Measurements from ENCODE around the gene OCA2.

Gene OCA2

DNA sequence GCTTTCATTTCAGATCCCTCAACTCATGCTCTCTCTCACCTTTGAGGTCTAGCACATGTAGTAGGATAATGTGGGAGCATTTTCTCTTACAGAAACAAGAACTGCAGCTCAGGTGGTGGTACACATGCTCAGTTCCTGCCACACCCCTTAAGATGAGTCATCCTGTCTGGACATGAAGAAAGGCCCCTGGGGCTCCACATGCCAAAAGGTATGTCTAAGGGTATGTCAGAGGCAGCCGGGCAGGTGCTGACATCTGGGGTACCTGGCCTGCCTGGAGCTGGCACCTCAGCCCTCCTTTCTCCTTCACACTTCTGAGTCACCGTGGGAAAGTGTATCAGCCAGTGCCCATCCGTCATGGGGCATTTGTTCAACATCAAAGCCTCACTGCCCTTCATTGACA lies 209.9 kb downstream of the OCA2 start:
- H3K27ac ChIP-seq (ENCODE audit: low read depth, low read length) = no peak overlapping the region
- no peak overlapping the region for H3K9ac ChIP-seq (ENCODE audit: low read depth in 1 of 2, low read length in 2 of 2)
- H3K9me3 ChIP-seq (ENCODE audit: control insufficient read depth in 1 of 2, low read length in 2 of 2) = peaks cover 17 to 24% of the 10 kb centered on the region in 2 donors
- H3K4me3 ChIP-seq (ENCODE audit: low read depth in 1 of 2, low read length in 2 of 2) = no peak overlapping the region
- H3K4me1 ChIP-seq (ENCODE audit: control insufficient read depth in 1 of 2, insufficient read depth in 2 of 2, low read length in 2 of 2) = no peaks in the 10 kb centered on the region
- H3K27me3 ChIP-seq (ENCODE audit: control insufficient read depth in 1 of 2, insufficient read depth in 2 of 2, low read length in 2 of 2) = no peaks in the 10 kb centered on the region
- H3K36me3 ChIP-seq (ENCODE audit: control insufficient read depth in 1 of 2, insufficient read depth in 2 of 2, low read length in 2 of 2) = no peaks in the 10 kb centered on the region

DNA sequence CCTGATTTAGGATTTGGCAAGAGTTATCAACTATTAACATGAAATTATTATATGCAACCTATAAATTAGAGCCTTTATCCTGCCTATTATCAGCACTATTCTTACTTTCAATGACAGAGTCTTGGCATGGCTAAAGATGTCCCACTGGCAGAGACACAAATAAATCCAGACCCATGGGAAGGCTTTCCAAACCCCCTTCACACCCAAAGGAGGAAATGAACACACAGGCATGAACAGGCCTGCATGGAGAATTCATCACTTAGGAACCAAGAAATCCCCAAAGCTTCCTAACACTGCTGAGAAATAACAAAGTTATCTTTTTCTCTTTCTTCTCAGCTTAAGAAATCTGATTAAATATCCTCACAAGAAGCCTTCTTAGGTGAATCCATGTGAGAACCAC lies 213.9 kb downstream of the OCA2 start:
- no peaks in the 10 kb centered on the region for H3K36me3 ChIP-seq (ENCODE audit: control insufficient read depth in 1 of 2, insufficient read depth in 2 of 2, low read length in 2 of 2)
- no peak overlapping the region for H3K4me3 ChIP-seq (ENCODE audit: low read depth in 1 of 2, low read length in 2 of 2)
- H3K27me3 ChIP-seq (ENCODE audit: control insufficient read depth in 1 of 2, insufficient read depth in 2 of 2, low read length in 2 of 2) = no peaks in the 10 kb centered on the region
- H3K4me1 ChIP-seq (ENCODE audit: control insufficient read depth in 1 of 2, insufficient read depth in 2 of 2, low read length in 2 of 2) = no peaks in the 10 kb centered on the region
- no peak overlapping the region for H3K9ac ChIP-seq (ENCODE audit: low read depth in 1 of 2, low read length in 2 of 2)
- peaks cover 14 to 20% of the 10 kb centered on the region in 2 donors for H3K9me3 ChIP-seq (ENCODE audit: control insufficient read depth in 1 of 2, low read length in 2 of 2)
- no peak overlapping the region for H3K27ac ChIP-seq (ENCODE audit: low read depth, low read length)

DNA sequence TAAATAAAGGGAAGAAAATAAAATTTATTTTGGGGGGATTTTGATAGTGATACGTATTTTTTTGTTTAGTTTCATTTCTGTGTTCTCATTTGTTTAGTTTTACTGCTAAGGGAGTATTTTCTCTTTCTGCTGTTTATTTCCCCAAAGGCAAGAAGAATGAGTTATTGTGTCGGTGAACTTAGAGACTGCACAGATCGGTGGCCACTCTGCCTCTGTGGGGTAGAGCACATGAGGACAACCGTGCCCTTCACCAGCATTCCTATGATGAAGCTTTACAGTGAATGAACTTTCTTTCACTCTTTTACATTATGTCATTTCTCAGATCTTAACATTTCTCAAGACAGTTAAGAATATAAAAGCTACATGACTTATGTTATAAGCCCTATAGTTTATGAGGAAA lies 214.4 kb downstream of the OCA2 start:
- no peaks in the 10 kb centered on the region for H3K4me1 ChIP-seq (ENCODE audit: control insufficient read depth in 1 of 2, insufficient read depth in 2 of 2, low read length in 2 of 2)
- no peaks in the 10 kb centered on the region for H3K27me3 ChIP-seq (ENCODE audit: control insufficient read depth in 1 of 2, insufficient read depth in 2 of 2, low read length in 2 of 2)
- no peak overlapping the region for H3K9ac ChIP-seq (ENCODE audit: low read depth in 1 of 2, low read length in 2 of 2)
- H3K9me3 ChIP-seq (ENCODE audit: control insufficient read depth in 1 of 2, low read length in 2 of 2) = peaks cover 9 to 18% of the 10 kb centered on the region in 2 donors
- no peak overlapping the region for H3K27ac ChIP-seq (ENCODE audit: low read depth, low read length)
- H3K36me3 ChIP-seq (ENCODE audit: control insufficient read depth in 1 of 2, insufficient read depth in 2 of 2, low read length in 2 of 2) = no peaks in the 10 kb centered on the region
- H3K4me3 ChIP-seq (ENCODE audit: low read depth in 1 of 2, low read length in 2 of 2) = no peak overlapping the region

DNA sequence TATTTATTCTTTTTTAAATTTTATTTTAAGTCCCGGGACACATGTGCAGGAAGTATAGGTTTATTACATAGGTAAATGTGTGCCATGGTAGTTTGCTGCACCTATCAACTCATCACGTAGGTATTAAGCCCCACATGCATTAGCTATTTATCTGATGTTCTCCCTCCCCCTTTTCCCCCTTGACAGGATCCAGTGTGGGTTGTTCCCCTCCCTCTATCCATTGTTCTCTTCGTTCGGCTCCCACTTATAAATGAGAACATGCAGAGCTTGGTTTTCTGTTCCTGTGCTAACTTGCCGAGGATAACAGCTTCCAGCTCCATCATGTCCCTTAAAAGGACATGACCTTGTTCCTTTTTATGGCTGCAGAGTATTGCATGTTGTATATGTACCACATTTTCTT lies 220.3 kb downstream of the OCA2 start:
- Histone ChIP-seq H3K27ac (ENCODE audit: low read depth, low read length) (no peak overlapping the region), H3K4me3 (ENCODE audit: low read depth in 1 of 2, low read length in 2 of 2) (no peak overlapping the region), H3K4me1 (ENCODE audit: control insufficient read depth in 1 of 2, insufficient read depth in 2 of 2, low read length in 2 of 2) (no peaks in the 10 kb centered on the region), H3K9me3 (ENCODE audit: control insufficient read depth in 1 of 2, low read length in 2 of 2) (peaks cover 9 to 12% of the 10 kb centered on the region in 2 donors), H3K27me3 (ENCODE audit: control insufficient read depth in 1 of 2, insufficient read depth in 2 of 2, low read length in 2 of 2) (no peaks in the 10 kb centered on the region), H3K36me3 (ENCODE audit: control insufficient read depth in 1 of 2, insufficient read depth in 2 of 2, low read length in 2 of 2) (no peaks in the 10 kb centered on the region), H3K9ac (ENCODE audit: low read depth in 1 of 2, low read length in 2 of 2) (no peak overlapping the region)

DNA sequence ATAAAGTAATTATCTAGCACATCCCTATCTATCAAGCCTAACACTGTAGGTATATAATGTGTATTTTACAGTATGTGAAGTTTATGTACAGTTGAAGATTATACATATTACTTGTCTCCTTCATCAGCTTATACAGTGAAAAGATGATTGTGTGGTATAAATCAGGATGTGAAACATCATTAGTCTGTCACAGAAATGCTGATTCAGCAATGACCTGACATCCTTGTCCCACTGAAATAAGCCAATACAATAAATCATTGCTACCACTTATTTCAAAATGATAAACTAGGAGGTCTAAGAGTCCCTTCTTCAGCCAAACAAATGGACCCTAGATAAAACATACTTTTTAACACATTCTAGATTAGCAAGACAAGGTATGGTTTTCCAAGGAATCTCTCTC lies 225.3 kb downstream of the OCA2 start:
- H3K4me3 ChIP-seq (ENCODE audit: low read depth in 1 of 2, low read length in 2 of 2) = no peak overlapping the region
- H3K27ac ChIP-seq (ENCODE audit: low read depth, low read length) = no peak overlapping the region
- no peaks in the 10 kb centered on the region for H3K27me3 ChIP-seq (ENCODE audit: control insufficient read depth in 1 of 2, insufficient read depth in 2 of 2, low read length in 2 of 2)
- H3K9ac ChIP-seq (ENCODE audit: low read depth in 1 of 2, low read length in 2 of 2) = no peak overlapping the region
- H3K9me3 ChIP-seq (ENCODE audit: control insufficient read depth in 1 of 2, low read length in 2 of 2) = peaks cover 2 to 11% of the 10 kb centered on the region in 2 donors
- no peaks in the 10 kb centered on the region for H3K36me3 ChIP-seq (ENCODE audit: control insufficient read depth in 1 of 2, insufficient read depth in 2 of 2, low read length in 2 of 2)
- no peaks in the 10 kb centered on the region for H3K4me1 ChIP-seq (ENCODE audit: control insufficient read depth in 1 of 2, insufficient read depth in 2 of 2, low read length in 2 of 2)

DNA sequence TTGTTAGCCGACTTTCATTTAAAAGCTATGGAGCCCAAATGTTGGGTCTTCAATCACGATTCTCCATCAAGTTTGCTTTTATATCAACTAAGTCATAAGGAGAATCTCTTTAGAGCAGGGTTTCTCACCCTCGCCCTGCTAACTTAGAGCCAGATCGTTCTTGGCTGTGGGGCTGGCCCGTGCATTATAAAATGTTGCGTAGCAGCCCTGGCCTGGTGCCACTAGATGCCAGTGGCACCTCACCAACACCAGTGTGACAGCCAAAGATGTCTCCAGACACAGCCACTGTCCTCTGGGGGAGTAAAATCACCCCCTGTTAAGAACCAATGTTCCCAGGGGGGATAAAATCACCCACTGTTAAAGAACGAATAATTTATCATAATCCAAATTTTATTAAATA lies 226.1 kb downstream of the OCA2 start:
- Histone ChIP-seq H3K27ac (ENCODE audit: low read depth, low read length) (no peak overlapping the region), H3K4me3 (ENCODE audit: low read depth in 1 of 2, low read length in 2 of 2) (no peak overlapping the region), H3K36me3 (ENCODE audit: control insufficient read depth in 1 of 2, insufficient read depth in 2 of 2, low read length in 2 of 2) (no peaks in the 10 kb centered on the region), H3K4me1 (ENCODE audit: control insufficient read depth in 1 of 2, insufficient read depth in 2 of 2, low read length in 2 of 2) (no peaks in the 10 kb centered on the region), H3K9me3 (ENCODE audit: control insufficient read depth in 1 of 2, low read length in 2 of 2) (peaks cover 9 to 17% of the 10 kb centered on the region in 2 donors), H3K27me3 (ENCODE audit: control insufficient read depth in 1 of 2, insufficient read depth in 2 of 2, low read length in 2 of 2) (no peaks in the 10 kb centered on the region), H3K9ac (ENCODE audit: low read depth in 1 of 2, low read length in 2 of 2) (no peak overlapping the region)

DNA sequence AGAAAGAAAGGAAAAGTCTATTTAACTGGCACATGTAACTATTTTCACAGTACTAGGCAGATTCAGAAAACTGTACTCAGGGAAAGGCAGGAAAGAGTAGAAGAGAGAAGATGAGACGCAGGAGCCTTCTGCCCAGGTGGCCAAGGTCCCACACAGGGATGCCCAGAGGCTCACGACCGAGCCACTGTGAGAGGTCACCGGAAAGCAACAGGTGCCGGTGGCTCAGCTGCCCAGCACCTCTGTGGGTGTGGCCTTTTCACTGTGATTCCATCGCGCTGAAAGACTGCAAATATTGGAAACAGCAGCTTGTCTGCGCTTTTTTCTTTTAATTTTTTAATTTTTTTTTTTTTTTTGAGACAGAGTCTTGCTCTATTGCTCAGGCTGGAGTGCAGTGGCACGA lies 226.8 kb downstream of the OCA2 start:
- Histone ChIP-seq H3K27me3 (ENCODE audit: control insufficient read depth in 1 of 2, insufficient read depth in 2 of 2, low read length in 2 of 2) (no peaks in the 10 kb centered on the region), H3K36me3 (ENCODE audit: control insufficient read depth in 1 of 2, insufficient read depth in 2 of 2, low read length in 2 of 2) (no peaks in the 10 kb centered on the region), H3K27ac (ENCODE audit: low read depth, low read length) (no peak overlapping the region), H3K9me3 (ENCODE audit: control insufficient read depth in 1 of 2, low read length in 2 of 2) (peaks cover 9 to 17% of the 10 kb centered on the region in 2 donors), H3K4me1 (ENCODE audit: control insufficient read depth in 1 of 2, insufficient read depth in 2 of 2, low read length in 2 of 2) (no peaks in the 10 kb centered on the region), H3K4me3 (ENCODE audit: low read depth in 1 of 2, low read length in 2 of 2) (no peak overlapping the region), H3K9ac (ENCODE audit: low read depth in 1 of 2, low read length in 2 of 2) (no peak overlapping the region)

DNA sequence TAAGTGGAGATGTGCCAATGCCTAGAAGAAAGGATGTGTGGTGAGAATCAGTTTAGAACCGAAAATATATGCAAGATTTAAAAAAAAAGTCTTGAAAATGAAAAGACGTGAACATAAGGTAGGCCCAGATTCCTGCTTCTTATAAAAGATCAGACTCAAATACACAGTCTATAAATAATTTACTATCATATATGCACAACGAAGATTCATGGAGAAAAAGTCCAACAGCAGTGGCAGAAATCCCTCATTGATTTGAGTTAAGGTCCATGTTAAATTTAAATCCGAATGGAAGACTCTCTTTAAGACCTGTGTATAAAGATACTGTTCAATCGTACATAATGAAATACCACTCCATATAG lies 227.2 kb downstream of the OCA2 start:
- H3K27me3 ChIP-seq (ENCODE audit: control insufficient read depth in 1 of 2, insufficient read depth in 2 of 2, low read length in 2 of 2) = no peaks in the 10 kb centered on the region
- no peak overlapping the region for H3K9ac ChIP-seq (ENCODE audit: low read depth in 1 of 2, low read length in 2 of 2)
- H3K9me3 ChIP-seq (ENCODE audit: control insufficient read depth in 1 of 2, low read length in 2 of 2) = peaks cover 9 to 17% of the 10 kb centered on the region in 2 donors
- H3K27ac ChIP-seq (ENCODE audit: low read depth, low read length) = no peak overlapping the region
- no peaks in the 10 kb centered on the region for H3K36me3 ChIP-seq (ENCODE audit: control insufficient read depth in 1 of 2, insufficient read depth in 2 of 2, low read length in 2 of 2)
- H3K4me3 ChIP-seq (ENCODE audit: low read depth in 1 of 2, low read length in 2 of 2) = no peak overlapping the region
- no peaks in the 10 kb centered on the region for H3K4me1 ChIP-seq (ENCODE audit: control insufficient read depth in 1 of 2, insufficient read depth in 2 of 2, low read length in 2 of 2)

DNA sequence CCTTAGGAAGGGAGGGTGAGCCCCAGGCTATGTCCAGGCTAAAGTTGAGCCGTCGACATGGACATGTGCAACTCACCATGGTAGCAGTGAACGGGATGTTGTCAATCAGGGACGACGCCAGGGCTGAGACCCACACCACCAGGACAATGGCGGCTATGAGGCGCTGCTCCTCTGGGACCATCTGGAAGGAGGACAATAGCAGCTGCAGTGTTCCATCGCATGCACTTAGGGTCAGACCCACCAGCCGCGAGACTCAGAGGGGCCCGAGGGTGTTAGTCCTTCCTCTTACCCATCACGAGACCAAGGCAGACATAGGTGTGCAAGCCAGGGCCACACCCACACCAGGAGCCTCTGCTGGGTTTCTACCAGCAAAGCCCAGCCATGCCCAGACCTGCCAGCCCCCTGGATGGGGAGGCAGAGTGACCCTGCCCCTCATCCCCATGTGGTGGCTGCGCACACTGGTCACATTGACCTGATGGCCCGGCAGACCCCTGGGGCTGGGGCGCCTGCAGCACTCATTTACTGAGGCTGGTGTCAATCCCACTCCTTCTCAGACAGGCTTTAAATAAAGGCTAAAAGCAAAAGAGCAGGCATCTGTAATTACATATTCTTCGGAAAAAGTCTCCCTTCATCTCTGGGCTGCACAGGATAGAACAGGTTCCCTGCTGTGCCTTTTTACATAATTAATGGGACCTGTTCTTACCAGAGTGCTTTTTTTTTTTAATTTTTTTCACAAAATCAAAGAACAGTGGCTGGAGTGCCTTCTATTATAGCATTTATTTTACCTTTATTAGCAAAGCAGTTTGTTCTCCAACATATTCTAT lies 227.8 kb downstream of the OCA2 start:
- Histone ChIP-seq H3K4me3 (ENCODE audit: low read depth in 1 of 2, low read length in 2 of 2) (no peak overlapping the region), H3K27me3 (ENCODE audit: control insufficient read depth in 1 of 2, insufficient read depth in 2 of 2, low read length in 2 of 2) (no peaks in the 10 kb centered on the region), H3K36me3 (ENCODE audit: control insufficient read depth in 1 of 2, insufficient read depth in 2 of 2, low read length in 2 of 2) (no peaks in the 10 kb centered on the region), H3K9me3 (ENCODE audit: control insufficient read depth in 1 of 2, low read length in 2 of 2) (peaks cover 9 to 21% of the 10 kb centered on the region in 2 donors), H3K4me1 (ENCODE audit: control insufficient read depth in 1 of 2, insufficient read depth in 2 of 2, low read length in 2 of 2) (no peaks in the 10 kb centered on the region), H3K27ac (ENCODE audit: low read depth, low read length) (no peak overlapping the region), H3K9ac (ENCODE audit: low read depth in 1 of 2, low read length in 2 of 2) (no peak overlapping the region)

DNA sequence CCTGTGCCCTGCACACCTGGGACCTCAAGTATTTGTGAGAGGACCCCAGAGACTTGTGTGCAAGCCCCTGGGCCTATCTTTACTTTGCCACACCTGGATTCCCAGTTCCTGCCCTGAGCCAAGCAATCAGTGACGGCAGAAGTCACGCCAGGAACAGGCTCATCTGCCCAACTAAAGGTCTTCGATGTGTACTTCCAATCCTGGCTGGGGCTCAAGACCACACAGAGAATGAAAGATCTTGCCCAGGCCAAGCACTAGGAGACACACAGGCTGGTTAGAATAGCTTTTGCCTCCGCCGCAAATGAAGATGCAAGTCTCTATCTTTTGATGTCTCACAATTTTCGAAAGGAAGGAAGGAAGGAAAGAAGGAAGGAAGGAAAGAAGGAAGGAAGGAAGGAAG lies 228.8 kb downstream of the OCA2 start:
- Histone ChIP-seq H3K9me3 (ENCODE audit: control insufficient read depth in 1 of 2, low read length in 2 of 2) (peaks cover 16 to 28% of the 10 kb centered on the region in 2 donors), H3K27me3 (ENCODE audit: control insufficient read depth in 1 of 2, insufficient read depth in 2 of 2, low read length in 2 of 2) (no peaks in the 10 kb centered on the region), H3K9ac (ENCODE audit: low read depth in 1 of 2, low read length in 2 of 2) (no peak overlapping the region), H3K27ac (ENCODE audit: low read depth, low read length) (no peak overlapping the region), H3K36me3 (ENCODE audit: control insufficient read depth in 1 of 2, insufficient read depth in 2 of 2, low read length in 2 of 2) (no peaks in the 10 kb centered on the region), H3K4me3 (ENCODE audit: low read depth in 1 of 2, low read length in 2 of 2) (no peak overlapping the region), H3K4me1 (ENCODE audit: control insufficient read depth in 1 of 2, insufficient read depth in 2 of 2, low read length in 2 of 2) (no peaks in the 10 kb centered on the region)

Data from duodenal mucosa (tissue), 2 donors.